Glutamatergic neuron (in vitro differentiated cells): ENCODE measurements around the gene SMIM32. TPM values are rescaled to one million over a fixed set of nuclear protein-coding genes. Genes with fewer than 3 reads are reported as not detected.

Experiments
- DNase-seq: peaks from one replicate; pipeline ENCODE4 v3.0.0; 2022
- H3K27ac Mint-ChIP-seq: one replicate; pipeline ENCODE4 v1.8.0; 2020; ENCODE audit warnings: mild to moderate bottlenecking, mixed read lengths, inconsistent platforms; ENCODE audit not compliant: unreplicated experiment
- H3K27me3 Mint-ChIP-seq: one replicate; pipeline ENCODE4 v1.8.0; 2020; ENCODE audit warnings: mild to moderate bottlenecking, moderate library complexity, mixed read lengths, inconsistent platforms; ENCODE audit not compliant: unreplicated experiment
- H3K36me3 Mint-ChIP-seq: one replicate; pipeline ENCODE4 v1.8.0; 2020; ENCODE audit warnings: mild to moderate bottlenecking, mixed read lengths, inconsistent platforms; ENCODE audit not compliant: unreplicated experiment
- H3K4me1 Mint-ChIP-seq: one replicate; pipeline ENCODE4 v1.8.0; 2020; ENCODE audit warnings: mild to moderate bottlenecking, low read depth, mixed read lengths, inconsistent platforms; ENCODE audit not compliant: unreplicated experiment
- H3K4me3 Mint-ChIP-seq: one replicate; pipeline ENCODE4 v1.8.0; 2020; ENCODE audit warnings: mild to moderate bottlenecking, mixed read lengths, inconsistent platforms; ENCODE audit not compliant: unreplicated experiment
- H3K9me3 Mint-ChIP-seq: one replicate; pipeline ENCODE4 v1.8.0; 2020; ENCODE audit warnings: mild to moderate bottlenecking, moderate library complexity, mixed read lengths, inconsistent platforms; ENCODE audit not compliant: unreplicated experiment
- CTCF ChIP-seq: fragments of 200-600 bp; sonication (generic); IDR thresholded peaks from one replicate; pipeline ENCODE4 v1.5.0; 2021; ENCODE audit not compliant: partially characterized antibody, unreplicated experiment
- total RNA-seq: library from RNA; stranded (reverse); fragmentation: NEBNext Ultra II Directional; extraction: Animal tissue kit (Norgen Biotek cat#: 25700); gene quantifications from one replicate; pipeline ENCODE4 v1.2.1, GENCODE V29; 2021; ENCODE audit not compliant: unreplicated experiment

Gene SMIM32
- total RNA-seq, 1 donor from 2014 or later: not detected

- no peak overlapping the region for H3K27ac Mint-ChIP-seq
- peaks cover 22% of the 10 kb centered on the region for H3K27me3 Mint-ChIP-seq
- no peak overlapping the region for H3K4me3 Mint-ChIP-seq
- H3K9me3 Mint-ChIP-seq: peaks cover 4% of the 10 kb centered on the region
- TF ChIP-seq CTCF: no peak
- peaks cover 5% of the 10 kb centered on the region for H3K4me1 Mint-ChIP-seq
- no peaks in the 10 kb centered on the region for H3K36me3 Mint-ChIP-seq
- no peak for DNase-seq
These were observed 3.2 kb upstream of the SMIM32 start for GRCh38 chr5:136195971-136196820.

GRCh38 chr5:136194576-136194975, 1.6 kb upstream of the SMIM32 start:
- no peak for DNase-seq
- Mint-ChIP-seq H3K9me3 (peaks cover 6% of the 10 kb centered on the region), H3K4me3 (no peak overlapping the region), H3K27ac (no peak overlapping the region), H3K4me1 (peaks cover 10% of the 10 kb centered on the region), H3K36me3 (no peaks in the 10 kb centered on the region), H3K27me3 (peaks cover 22% of the 10 kb centered on the region)
- TF ChIP-seq CTCF: no peak

GRCh38 chr5:136193322-136193935, 467 bp upstream of the SMIM32 start:
- no peak for TF ChIP-seq CTCF
- Mint-ChIP-seq H3K4me3 (peak overlapping the region; percentile 82), H3K27me3 (peaks cover 24% of the 10 kb centered on the region), H3K27ac (no peak overlapping the region), H3K9me3 (peaks cover 6% of the 10 kb centered on the region), H3K4me1 (peaks cover 10% of the 10 kb centered on the region), H3K36me3 (no peaks in the 10 kb centered on the region)
- no peak for DNase-seq

GRCh38 chr5:136192015-136192525, 892 bp downstream of the SMIM32 start:
- Mint-ChIP-seq H3K27ac (no peak overlapping the region), H3K9me3 (peaks cover 6% of the 10 kb centered on the region), H3K27me3 (peaks cover 26% of the 10 kb centered on the region), H3K4me1 (peaks cover 10% of the 10 kb centered on the region), H3K36me3 (peaks cover 8% of the 10 kb centered on the region), H3K4me3 (peak overlapping the region; percentile 71)
- no peak for TF ChIP-seq CTCF
- DNase-seq: peak; percentile 54
